ENCODE data around the gene NKAIN4. TPM values are rescaled to one million over a fixed set of nuclear protein-coding genes. Genes with fewer than 3 reads are reported as not detected.
A peak's percentile ranks its signal among the peaks of the same experiment; 100 is the strongest.

Gene NKAIN4
- total RNA-seq, 2 donors from 2014 or later, result not detected

DNA sequence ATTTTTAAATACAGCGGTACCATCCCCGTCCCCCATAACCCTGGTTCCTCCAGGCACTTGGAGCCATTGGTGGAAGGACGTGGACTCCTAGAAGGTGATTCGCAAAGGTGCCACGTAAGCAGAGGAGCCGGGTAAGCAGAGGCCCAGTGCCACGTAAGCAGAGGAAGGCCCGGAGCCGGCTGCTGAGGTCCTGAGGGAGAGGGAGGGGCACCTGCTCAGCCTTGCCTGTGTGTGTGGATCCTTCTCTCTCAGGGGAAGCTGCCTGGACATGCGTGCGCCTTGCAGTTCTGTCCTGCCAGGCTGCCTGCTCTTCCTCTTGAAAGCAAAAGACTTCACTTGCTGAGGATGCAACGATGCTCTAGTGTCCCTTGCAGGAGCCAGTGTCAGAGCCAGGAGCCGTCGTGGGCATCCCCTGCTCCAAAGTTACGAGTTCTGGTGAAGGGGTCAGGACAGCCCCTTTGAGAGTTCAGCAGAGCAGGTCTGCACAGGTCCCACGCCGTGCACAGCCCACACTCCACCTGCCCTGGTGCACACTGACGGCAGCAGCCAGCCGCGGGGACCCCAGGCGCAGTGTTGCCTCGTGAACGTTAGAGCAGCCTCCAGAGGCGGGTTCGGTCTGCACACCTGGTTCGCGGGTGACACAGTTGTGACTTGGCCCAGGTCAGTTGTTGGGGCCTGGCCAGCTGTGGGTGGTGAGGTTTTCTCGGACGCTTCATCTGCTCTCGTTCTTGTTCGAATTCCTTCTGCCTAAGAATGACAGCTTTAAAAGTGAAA is 1.9 kb upstream of the NKAIN4 start:
- H3K27ac ChIP-seq, result no peak overlapping the region
- no peaks in the 10 kb centered on the region for H3K27me3 ChIP-seq (replicated peaks; ENCODE audit: insufficient read depth)

DNA sequence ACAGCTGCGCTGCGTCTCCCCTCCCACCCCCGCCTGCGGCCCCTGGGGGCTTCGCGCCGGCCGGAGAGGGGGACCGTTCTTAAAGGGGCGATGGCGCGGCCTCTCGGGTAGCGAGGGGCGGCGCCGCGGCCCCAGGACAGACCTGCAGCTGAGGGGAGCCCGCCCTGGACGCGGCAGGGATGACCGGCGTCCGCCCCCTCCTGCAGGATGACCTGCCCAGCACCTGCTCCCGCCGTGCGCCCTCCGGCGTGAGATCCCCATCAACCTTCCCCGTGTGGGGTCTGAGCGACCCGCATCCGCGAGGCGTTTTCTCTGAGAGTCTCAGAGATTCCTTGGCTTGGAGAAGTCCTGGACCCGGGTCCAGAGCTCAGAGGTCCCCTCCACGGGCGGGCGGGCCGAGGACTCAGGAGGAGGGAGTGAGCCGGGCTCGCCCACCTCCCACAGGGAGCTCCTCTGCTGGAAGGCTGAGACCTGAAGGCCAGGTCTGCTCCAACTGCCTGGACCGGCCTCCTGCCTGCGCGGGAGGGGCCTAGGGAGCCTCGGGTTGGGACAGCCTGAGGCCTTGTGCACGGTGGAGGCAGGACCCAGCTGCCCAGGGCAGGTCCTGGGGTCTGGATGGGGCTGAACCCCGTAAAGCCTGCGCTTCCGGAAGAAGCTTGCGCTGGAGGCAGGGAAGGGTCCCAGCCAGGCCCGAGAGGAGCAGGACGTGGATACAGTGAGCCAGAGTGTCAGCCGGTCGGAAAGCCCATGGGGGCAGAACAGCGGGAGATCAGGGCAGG is 532 bp upstream of the NKAIN4 start:
- no peaks in the 10 kb centered on the region for H3K9me3 ChIP-seq
- no peak overlapping the region for H3K27ac ChIP-seq
- TF ChIP-seq, protein P1, sequence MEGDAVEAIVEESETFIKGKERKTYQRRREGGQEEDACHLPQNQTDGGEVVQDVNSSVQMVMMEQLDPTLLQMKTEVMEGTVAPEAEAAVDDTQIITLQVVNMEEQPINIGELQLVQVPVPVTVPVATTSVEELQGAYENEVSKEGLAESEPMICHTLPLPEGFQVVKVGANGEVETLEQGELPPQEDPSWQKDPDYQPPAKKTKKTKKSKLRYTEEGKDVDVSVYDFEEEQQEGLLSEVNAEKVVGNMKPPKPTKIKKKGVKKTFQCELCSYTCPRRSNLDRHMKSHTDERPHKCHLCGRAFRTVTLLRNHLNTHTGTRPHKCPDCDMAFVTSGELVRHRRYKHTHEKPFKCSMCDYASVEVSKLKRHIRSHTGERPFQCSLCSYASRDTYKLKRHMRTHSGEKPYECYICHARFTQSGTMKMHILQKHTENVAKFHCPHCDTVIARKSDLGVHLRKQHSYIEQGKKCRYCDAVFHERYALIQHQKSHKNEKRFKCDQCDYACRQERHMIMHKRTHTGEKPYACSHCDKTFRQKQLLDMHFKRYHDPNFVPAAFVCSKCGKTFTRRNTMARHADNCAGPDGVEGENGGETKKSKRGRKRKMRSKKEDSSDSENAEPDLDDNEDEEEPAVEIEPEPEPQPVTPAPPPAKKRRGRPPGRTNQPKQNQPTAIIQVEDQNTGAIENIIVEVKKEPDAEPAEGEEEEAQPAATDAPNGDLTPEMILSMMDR (IDR thresholded peaks at IDR 0.05), result no peak
- peaks cover 0 to 10% of the 10 kb centered on the region in 2 donors for H3K4me1 ChIP-seq (ENCODE audit: control insufficient read depth in 1 of 2, low read depth in 2 of 2)
- no peaks in the 10 kb centered on the region for H3K36me3 ChIP-seq
- H3K4me3 ChIP-seq, result no peak overlapping the region
- DNase-seq (ENCODE audit: low spot score) (no peak), ATAC-seq (ENCODE audit: insufficient number of reproducible peaks, low FRiP score, low read depth) (no peak)
- H3K27me3 ChIP-seq (replicated peaks; ENCODE audit: insufficient read depth), result no peaks in the 10 kb centered on the region

More for the DNA sequence above, 1.9 kb upstream of the NKAIN4 start:
- Histone ChIP-seq H3K4me3 (no peak overlapping the region), H3K9me3 (no peaks in the 10 kb centered on the region), H3K4me1 (ENCODE audit: control insufficient read depth in 1 of 2, low read depth in 2 of 2) (peaks cover 0 to 10% of the 10 kb centered on the region in 2 donors), H3K36me3 (no peaks in the 10 kb centered on the region)
- ATAC-seq (ENCODE audit: insufficient number of reproducible peaks, low FRiP score, low read depth) (no peak), DNase-seq (ENCODE audit: low spot score) (no peak)
- TF ChIP-seq, protein P1 (IDR thresholded peaks at IDR 0.05), result no peak

DNA sequence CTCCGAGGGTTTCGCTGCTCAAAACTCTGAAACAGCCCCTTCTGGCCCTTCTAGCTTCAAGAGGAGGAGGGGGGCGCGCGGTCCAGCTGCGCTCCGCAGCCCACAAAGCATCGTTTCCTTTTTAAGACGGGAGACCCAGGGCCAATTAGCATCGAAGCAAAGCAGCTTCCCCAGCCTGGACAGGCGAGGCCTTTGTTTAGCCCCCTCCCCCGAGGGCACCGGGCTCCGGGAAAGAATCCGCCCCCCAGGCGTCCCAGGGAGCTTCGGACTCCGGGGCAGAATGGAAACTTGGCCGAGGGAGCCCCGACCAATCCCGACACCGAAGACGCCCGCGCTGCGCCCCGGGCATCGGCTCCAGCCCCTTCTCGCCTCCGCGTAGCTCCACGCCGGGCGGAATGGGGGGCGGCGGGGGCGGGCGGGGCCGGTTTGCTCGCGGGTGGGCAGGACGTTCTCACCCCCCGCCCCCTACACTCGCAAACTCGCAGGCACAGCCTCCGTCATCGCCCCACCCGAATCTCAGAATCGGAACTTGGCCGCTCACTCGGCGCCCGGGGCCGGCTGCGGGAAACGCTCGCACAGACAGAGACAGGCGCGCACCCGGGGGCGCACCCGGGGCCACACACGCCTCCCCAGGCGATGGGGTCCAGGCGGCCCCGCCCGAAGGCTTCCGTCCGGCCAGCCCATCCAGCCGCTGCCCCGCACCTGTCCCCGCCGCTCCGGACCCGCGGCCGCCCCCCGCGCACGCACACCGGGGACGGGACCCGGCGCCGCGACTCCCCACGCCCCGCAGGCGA is 628 bp downstream of the NKAIN4 start:
- no peaks in the 10 kb centered on the region for H3K27me3 ChIP-seq (replicated peaks; ENCODE audit: insufficient read depth)
- peaks cover 0 to 10% of the 10 kb centered on the region in 2 donors for H3K4me1 ChIP-seq (ENCODE audit: control insufficient read depth in 1 of 2, low read depth in 2 of 2)
- no peaks in the 10 kb centered on the region for H3K9me3 ChIP-seq
- H3K36me3 ChIP-seq, result no peaks in the 10 kb centered on the region
- H3K4me3 ChIP-seq, result peak overlapping the region; percentile 39
- TF ChIP-seq, protein P1 (IDR thresholded peaks at IDR 0.05), result no peak
- no peak overlapping the region for H3K27ac ChIP-seq
- DNase-seq (ENCODE audit: low spot score), result no peak
- ATAC-seq (ENCODE audit: insufficient number of reproducible peaks, low FRiP score, low read depth), result no peak

DNA sequence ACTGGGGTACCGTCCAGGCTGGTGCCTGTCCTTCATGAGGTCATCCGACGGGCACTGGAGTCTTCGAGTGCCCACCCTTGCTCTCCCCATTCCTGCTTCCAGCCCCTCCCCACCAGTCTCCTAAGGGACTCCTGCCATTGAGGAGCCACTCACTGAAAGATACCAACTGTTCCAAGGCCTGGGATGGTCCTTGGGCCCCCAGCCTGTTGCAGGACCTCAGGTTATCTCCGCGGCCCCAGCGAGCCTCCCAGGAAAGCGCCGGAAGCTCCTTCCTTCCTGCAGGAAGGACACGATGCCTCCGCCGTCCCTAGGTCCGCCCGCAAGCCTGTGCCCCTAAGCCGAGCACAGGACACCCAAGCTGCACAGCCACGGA is 1.2 kb downstream of the NKAIN4 start:
- H3K36me3 ChIP-seq, result no peaks in the 10 kb centered on the region
- H3K27ac ChIP-seq, result no peak overlapping the region
- ATAC-seq (ENCODE audit: insufficient number of reproducible peaks, low FRiP score, low read depth) (no peak), DNase-seq (ENCODE audit: low spot score) (no peak)
- peaks cover 0 to 10% of the 10 kb centered on the region in 2 donors for H3K4me1 ChIP-seq (ENCODE audit: control insufficient read depth in 1 of 2, low read depth in 2 of 2)
- no peaks in the 10 kb centered on the region for H3K9me3 ChIP-seq
- TF ChIP-seq, protein P1 (IDR thresholded peaks at IDR 0.05), result no peak
- H3K4me3 ChIP-seq, result peak overlapping the region; percentile 39
- H3K27me3 ChIP-seq (replicated peaks; ENCODE audit: insufficient read depth), result no peaks in the 10 kb centered on the region
